ENCODE measurements around the gene BMX. TPM values are rescaled to one million over a fixed set of nuclear protein-coding genes. Genes with fewer than 3 reads are reported as not detected.

The BMX gene
- total RNA-seq, 1 donor from 2014 or later, result 3.0 TPM

DNA sequence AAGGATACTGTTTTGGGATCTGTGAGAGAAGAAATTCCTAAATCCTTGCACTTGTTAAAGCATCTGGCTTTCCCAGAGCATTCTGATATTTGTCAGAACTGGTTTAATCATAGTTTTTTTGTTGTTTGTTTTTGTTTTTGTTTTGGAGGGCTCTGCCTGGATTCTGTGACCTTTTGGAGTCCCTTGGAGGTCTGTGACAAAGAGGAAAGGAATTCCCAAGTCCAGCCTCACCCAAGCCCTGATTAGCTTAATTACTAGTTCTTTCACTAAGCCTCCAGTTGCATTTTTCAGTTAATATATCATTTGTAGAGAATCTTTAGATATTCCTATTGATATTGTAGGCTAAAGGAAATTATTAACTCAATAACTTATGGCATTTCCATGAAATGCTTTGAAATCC, 99.4 kb downstream of the BMX start:
- intact Hi-C loops (cut with DNase I), result no loop called here
- no peaks in the 10 kb centered on the region for H3K4me1 ChIP-seq
- no peak for DNase-seq
- H3K4me3 ChIP-seq, result no peak overlapping the region
- no peaks in the 10 kb centered on the region for H3K9me3 ChIP-seq
- TF ChIP-seq, protein P1, sequence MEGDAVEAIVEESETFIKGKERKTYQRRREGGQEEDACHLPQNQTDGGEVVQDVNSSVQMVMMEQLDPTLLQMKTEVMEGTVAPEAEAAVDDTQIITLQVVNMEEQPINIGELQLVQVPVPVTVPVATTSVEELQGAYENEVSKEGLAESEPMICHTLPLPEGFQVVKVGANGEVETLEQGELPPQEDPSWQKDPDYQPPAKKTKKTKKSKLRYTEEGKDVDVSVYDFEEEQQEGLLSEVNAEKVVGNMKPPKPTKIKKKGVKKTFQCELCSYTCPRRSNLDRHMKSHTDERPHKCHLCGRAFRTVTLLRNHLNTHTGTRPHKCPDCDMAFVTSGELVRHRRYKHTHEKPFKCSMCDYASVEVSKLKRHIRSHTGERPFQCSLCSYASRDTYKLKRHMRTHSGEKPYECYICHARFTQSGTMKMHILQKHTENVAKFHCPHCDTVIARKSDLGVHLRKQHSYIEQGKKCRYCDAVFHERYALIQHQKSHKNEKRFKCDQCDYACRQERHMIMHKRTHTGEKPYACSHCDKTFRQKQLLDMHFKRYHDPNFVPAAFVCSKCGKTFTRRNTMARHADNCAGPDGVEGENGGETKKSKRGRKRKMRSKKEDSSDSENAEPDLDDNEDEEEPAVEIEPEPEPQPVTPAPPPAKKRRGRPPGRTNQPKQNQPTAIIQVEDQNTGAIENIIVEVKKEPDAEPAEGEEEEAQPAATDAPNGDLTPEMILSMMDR (IDR thresholded peaks at IDR 0.05), result no peak
- H3K27ac ChIP-seq, result no peak overlapping the region
- H3K27me3 ChIP-seq (ENCODE audit: low read depth), result no peaks in the 10 kb centered on the region
- no peak for ATAC-seq
- no peaks in the 10 kb centered on the region for H3K36me3 ChIP-seq

DNA sequence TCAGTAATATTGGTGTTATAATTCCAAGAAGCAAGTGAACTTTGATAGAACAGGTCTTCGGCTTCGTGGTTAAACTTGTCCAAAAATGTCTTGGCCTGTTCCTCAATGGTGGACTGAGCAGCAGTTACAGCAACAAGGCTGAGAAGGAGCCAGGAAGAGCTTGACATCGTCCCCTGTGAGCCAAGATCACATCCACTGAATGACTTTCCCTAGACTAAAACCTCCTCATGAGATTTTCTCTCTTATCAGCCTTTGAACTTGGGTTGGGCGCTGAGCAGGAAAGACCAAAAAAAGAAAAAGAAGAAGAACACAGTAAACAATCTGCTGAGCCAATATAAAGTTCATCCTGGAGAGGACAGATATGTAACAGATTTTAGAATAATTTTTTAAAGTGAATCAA, 100.1 kb downstream of the BMX start, which contains the start of gene ACE2:
Gene ACE2 (minus strand): TSS at position 216 of the 400 bp plus-strand sequence. CDS start 49 bp downstream, at position 167.
- intact Hi-C loops (cut with DNase I), result no loop called here
- H3K4me3 ChIP-seq, result no peak within 1 kb of the TSS
- no peaks in the 10 kb centered on the region for H3K9me3 ChIP-seq
- TF ChIP-seq, protein P1 (IDR thresholded peaks at IDR 0.05), result no peak
- no peaks in the 10 kb centered on the region for H3K36me3 ChIP-seq
- H3K4me1 ChIP-seq, result no peaks in the 10 kb centered on the region
- DNase-seq (no peak), ATAC-seq (no peak)
- H3K27ac ChIP-seq, result no peak within 1 kb of the TSS
- no peaks in the 10 kb centered on the region for H3K27me3 ChIP-seq (ENCODE audit: low read depth)

DNA sequence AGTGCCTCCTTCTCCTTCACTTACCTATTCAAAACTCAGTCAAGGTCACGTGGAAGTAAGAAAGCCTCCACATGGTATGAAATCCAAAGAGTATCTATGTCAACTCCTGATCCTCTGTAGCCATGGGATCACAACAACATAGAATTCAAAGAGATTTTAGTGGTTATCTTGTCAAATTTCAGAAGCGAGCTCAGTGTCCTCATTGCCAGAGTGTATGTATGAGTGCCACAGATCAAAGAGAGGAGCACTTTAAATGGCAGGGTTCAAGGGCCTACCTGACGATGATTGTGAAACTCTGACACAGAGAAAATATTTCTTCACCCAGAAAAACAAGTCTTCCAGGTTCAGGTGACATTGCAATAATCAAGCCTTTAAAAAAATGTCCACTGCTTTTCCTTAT, 101.3 kb downstream of the BMX start:
- ATAC-seq, result peak; percentile 46 to 70

DNA sequence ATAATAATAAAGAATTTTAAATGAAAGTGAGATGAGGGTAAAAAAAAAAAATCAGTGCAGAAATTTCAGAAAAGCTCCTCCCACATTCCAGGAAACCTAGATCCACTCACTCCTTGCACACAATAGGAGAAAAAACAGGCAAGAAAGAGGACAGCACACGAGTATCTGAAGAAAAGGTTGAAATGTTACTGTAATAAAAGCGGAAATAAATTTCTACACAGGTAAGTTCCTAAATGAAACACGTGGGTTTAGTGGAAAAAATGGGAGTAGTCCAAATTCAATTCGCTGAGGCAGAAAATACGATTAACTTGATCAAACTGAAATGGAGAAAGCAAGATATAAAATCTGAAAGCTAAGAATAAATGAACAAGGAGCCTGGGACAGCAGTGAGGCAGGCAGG, 102.2 kb downstream of the BMX start:
- TF ChIP-seq, protein P1 (IDR thresholded peaks at IDR 0.05), result no peak
- intact Hi-C loops (cut with DNase I), result no loop called here
- H3K27me3 ChIP-seq (ENCODE audit: low read depth), result no peaks in the 10 kb centered on the region

More for the DNA sequence above, 101.3 kb downstream of the BMX start:
- Histone ChIP-seq H3K9me3 (no peaks in the 10 kb centered on the region), H3K27ac (no peak overlapping the region), H3K36me3 (no peaks in the 10 kb centered on the region), H3K27me3 (ENCODE audit: low read depth) (no peaks in the 10 kb centered on the region), H3K4me3 (no peak overlapping the region), H3K4me1 (no peaks in the 10 kb centered on the region)
- DNase-seq, result no peak
- intact Hi-C loops (cut with DNase I), result no loop called here
- TF ChIP-seq, protein P1 (IDR thresholded peaks at IDR 0.05), result no peak

DNA sequence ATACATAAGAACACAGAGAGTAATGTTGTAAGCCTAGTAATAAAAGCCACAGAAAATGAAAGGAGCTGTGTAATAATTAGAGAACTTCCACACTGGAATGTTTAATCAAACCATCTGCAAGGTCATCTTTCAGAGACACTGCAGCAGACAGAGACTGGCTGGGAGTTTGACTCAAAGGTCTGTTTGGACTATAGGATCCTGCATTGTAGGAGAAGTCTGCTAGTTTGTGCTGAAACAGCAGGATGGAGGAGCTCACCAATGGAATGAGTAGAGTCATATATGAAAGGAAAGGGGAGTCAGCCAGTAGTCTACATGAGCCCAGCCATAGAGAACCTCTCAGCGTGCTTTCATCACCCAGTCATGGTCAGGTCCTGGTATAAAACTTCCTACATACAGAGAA, 104.6 kb downstream of the BMX start:
- Histone ChIP-seq H3K4me1 (no peaks in the 10 kb centered on the region), H3K4me3 (no peak overlapping the region), H3K27me3 (ENCODE audit: low read depth) (no peaks in the 10 kb centered on the region), H3K9me3 (no peaks in the 10 kb centered on the region), H3K27ac (no peak overlapping the region), H3K36me3 (no peaks in the 10 kb centered on the region)
- TF ChIP-seq, protein P1 (IDR thresholded peaks at IDR 0.05), result no peak
- ATAC-seq (no peak), DNase-seq (no peak)
- intact Hi-C loops (cut with DNase I), result no loop called here

More for the DNA sequence above, 102.2 kb downstream of the BMX start:
- H3K4me3 ChIP-seq, result no peak overlapping the region
- H3K36me3 ChIP-seq, result no peaks in the 10 kb centered on the region
- no peaks in the 10 kb centered on the region for H3K4me1 ChIP-seq
- no peak for ATAC-seq
- DNase-seq, result no peak
- H3K27ac ChIP-seq, result no peak overlapping the region
- H3K9me3 ChIP-seq, result no peaks in the 10 kb centered on the region

Other genes starting within 250 kb of the BMX start
- gene ASB9, start 230.7 kb upstream of the BMX start, total RNA-seq, result 6.0 TPM
- gene ASB11, start 185.2 kb upstream of the BMX start, total RNA-seq, result not detected
- gene PIGA, start 165.3 kb upstream of the BMX start, total RNA-seq, result 27.1 TPM
- 44.0 TPM for gene VEGFD, start 116.4 kb upstream of the BMX start, total RNA-seq
- gene PIR, start 7.5 kb upstream of the BMX start, total RNA-seq, result 19.8 TPM
- 2.6 TPM for gene ACE2, start 100.2 kb downstream of the BMX start, total RNA-seq
- 0.38 TPM for gene CLTRN, start 164.0 kb downstream of the BMX start, total RNA-seq
- 12.6 TPM for gene CA5B, start 237.5 kb downstream of the BMX start, total RNA-seq